ENCODE measurements around the gene MRE11. TPM values are rescaled to one million over a fixed set of nuclear protein-coding genes. Genes with fewer than 3 reads are reported as not detected.

Gene MRE11
- total RNA-seq, 4 donors from 2014 or later = 5.6 to 17.0 (median 9.9) TPM

DNA sequence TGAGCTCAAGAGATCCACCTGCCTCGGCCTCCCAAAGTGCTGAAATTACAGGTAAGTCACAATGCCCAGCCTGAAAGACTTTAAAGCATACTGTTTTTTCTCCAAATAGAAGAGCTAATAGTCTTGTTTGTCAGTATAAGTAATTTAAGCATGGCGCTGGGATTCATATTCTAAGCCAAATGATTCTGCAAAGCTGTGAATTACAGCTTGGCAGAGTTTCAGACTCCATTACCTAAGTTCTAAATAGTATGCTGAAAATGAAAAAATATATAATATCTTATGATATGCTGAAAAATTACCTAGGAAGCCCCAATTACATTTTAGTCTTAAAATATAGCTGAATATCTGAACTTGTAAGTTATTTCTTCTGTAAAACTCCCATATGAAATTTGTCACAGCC, 39.3 kb downstream of the MRE11 start:
- intact Hi-C loops (cut with DNase I; ENCODE audit: low total_unique reads) = no loop called here
- no peak overlapping the region for H3K27ac ChIP-seq
- no peaks in the 10 kb centered on the region for H3K4me1 ChIP-seq
- H3K36me3 ChIP-seq = peaks cover 0 to 13% (median under 1%) of the 10 kb centered on the region in 4 donors
- H3K9me3 ChIP-seq = no peaks in the 10 kb centered on the region
- no peak for DNase-seq
- no peak for TF ChIP-seq EP300 (IDR thresholded peaks at IDR 0.05; ENCODE audit: low read depth)
- TF ChIP-seq POLR2A (IDR thresholded peaks at IDR 0.05) = no peak
- TF ChIP-seq POLR2AphosphoS5 (IDR thresholded peaks at IDR 0.05) = no peak
- TF ChIP-seq, protein P1, sequence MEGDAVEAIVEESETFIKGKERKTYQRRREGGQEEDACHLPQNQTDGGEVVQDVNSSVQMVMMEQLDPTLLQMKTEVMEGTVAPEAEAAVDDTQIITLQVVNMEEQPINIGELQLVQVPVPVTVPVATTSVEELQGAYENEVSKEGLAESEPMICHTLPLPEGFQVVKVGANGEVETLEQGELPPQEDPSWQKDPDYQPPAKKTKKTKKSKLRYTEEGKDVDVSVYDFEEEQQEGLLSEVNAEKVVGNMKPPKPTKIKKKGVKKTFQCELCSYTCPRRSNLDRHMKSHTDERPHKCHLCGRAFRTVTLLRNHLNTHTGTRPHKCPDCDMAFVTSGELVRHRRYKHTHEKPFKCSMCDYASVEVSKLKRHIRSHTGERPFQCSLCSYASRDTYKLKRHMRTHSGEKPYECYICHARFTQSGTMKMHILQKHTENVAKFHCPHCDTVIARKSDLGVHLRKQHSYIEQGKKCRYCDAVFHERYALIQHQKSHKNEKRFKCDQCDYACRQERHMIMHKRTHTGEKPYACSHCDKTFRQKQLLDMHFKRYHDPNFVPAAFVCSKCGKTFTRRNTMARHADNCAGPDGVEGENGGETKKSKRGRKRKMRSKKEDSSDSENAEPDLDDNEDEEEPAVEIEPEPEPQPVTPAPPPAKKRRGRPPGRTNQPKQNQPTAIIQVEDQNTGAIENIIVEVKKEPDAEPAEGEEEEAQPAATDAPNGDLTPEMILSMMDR (IDR thresholded peaks at IDR 0.05) = no peak
- H3K4me3 ChIP-seq = no peak overlapping the region
- no peaks in the 10 kb centered on the region for H3K27me3 ChIP-seq
- WGBS, 2 donors (ENCODE audit: low coverage in 1 of 2) = 98 to 100% methylated on average over 2 of the region's 2 CpGs
- in situ Hi-C loops (cut with MboI; ENCODE audit: low pct_ligation_motif_present in 1 of 4, low pct_unique_long_range_greater_than_20kb in 1 of 4, low sequenced_read_pairs in 3 of 4) = no loop called here

DNA sequence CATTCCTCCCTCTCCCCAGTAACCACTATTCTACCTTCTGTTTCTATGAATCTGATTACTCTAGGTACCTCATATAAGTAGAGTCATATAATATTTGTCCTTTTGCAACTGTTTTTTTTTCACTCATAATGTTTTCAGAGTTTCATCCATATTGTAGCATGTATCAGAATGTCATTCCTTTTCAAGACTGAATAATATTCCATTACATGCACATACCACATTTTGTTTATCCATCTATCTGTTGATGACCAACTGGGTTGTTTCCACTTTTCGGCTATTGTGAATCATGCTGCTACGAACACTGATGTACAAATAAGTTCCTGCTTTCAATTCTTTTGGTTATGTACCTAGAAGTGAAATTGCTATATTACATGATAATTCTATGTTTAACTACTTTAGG, 40.7 kb downstream of the MRE11 start:
- 97 to 100% methylated on average over 2 of the region's 2 CpGs for WGBS, 2 donors (ENCODE audit: low coverage in 1 of 2)
- in situ Hi-C loops (cut with MboI; ENCODE audit: low pct_ligation_motif_present in 1 of 4, low pct_unique_long_range_greater_than_20kb in 1 of 4, low sequenced_read_pairs in 3 of 4) = no loop called here
- H3K4me1 ChIP-seq = no peaks in the 10 kb centered on the region

DNA sequence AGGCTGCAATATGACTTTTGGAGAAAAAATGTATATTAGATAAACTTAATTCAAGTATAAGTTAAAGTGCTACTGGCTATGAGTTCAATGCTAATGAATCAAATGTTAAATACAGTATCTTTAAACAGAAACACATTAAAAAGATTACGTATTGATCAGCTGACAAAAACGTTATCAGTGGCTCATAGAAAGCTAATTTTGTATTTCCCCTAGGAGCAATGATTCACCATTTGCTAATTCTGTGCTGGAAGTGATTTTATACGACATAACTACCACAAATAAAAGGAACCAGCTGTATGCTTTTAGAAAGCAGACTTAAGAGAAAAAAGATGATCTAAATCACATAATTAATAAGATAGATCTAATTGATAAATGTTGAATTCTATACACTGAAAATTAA, 43.6 kb downstream of the MRE11 start:
- 77% methylated on average over 3 of the region's 3 CpGs for WGBS, 2 donors (ENCODE audit: low coverage in 1 of 2)

More for the DNA sequence above, 40.7 kb downstream of the MRE11 start:
- Histone ChIP-seq H3K4me3 (no peak overlapping the region), H3K27ac (no peak overlapping the region), H3K27me3 (no peaks in the 10 kb centered on the region), H3K9me3 (no peaks in the 10 kb centered on the region), H3K36me3 (peaks cover 0 to 7% (median 0%) of the 10 kb centered on the region in 4 donors)
- no peak for TF ChIP-seq EP300 (IDR thresholded peaks at IDR 0.05; ENCODE audit: low read depth)
- TF ChIP-seq, protein P1 (IDR thresholded peaks at IDR 0.05) = no peak
- no peak for TF ChIP-seq POLR2A (IDR thresholded peaks at IDR 0.05)
- TF ChIP-seq POLR2AphosphoS5 (IDR thresholded peaks at IDR 0.05) = no peak
- intact Hi-C loops (cut with DNase I; ENCODE audit: low total_unique reads) = no loop called here
- no peak for DNase-seq

DNA sequence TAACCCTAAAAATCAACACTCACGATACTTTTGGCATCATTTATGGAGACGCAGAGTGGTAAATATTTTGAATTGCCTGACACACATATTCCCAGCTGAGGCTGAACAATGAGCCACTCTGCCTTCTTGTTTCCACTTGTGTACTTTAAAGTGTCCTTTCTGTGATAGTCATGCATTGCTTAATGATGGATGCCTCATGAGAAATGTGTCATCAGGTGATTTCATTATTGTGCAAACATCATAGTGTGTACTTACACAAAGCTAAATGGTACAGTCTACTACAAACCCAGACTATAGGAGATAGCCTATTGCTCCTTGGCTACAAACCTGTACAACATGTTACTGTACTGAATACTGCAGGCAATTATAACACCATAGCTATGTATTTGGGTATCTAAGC, 44.2 kb downstream of the MRE11 start:
- Histone ChIP-seq H3K36me3 (peaks cover 0 to 27% (median 11%) of the 10 kb centered on the region in 4 donors), H3K4me3 (no peak overlapping the region), H3K27me3 (no peaks in the 10 kb centered on the region), H3K9me3 (no peaks in the 10 kb centered on the region), H3K4me1 (no peaks in the 10 kb centered on the region), H3K27ac (no peak overlapping the region)
- in situ Hi-C loops (cut with MboI; ENCODE audit: low pct_ligation_motif_present in 1 of 4, low pct_unique_long_range_greater_than_20kb in 1 of 4, low sequenced_read_pairs in 3 of 4) (no loop called here), intact Hi-C loops (cut with DNase I; ENCODE audit: low total_unique reads) (no loop called here)
- 88 to 89% methylated on average over 2 of the region's 2 CpGs for WGBS, 2 donors (ENCODE audit: low coverage in 1 of 2)
- TF ChIP-seq POLR2A (IDR thresholded peaks at IDR 0.05) (no peak), POLR2AphosphoS5 (IDR thresholded peaks at IDR 0.05) (no peak)
- TF ChIP-seq, protein P1 (IDR thresholded peaks at IDR 0.05) = no peak
- DNase-seq = no peak

More for the DNA sequence above, 43.6 kb downstream of the MRE11 start:
- H3K27me3 ChIP-seq = no peaks in the 10 kb centered on the region
- H3K9me3 ChIP-seq = no peaks in the 10 kb centered on the region
- no peaks in the 10 kb centered on the region for H3K4me1 ChIP-seq
- H3K4me3 ChIP-seq = no peak overlapping the region
- TF ChIP-seq POLR2AphosphoS5 (IDR thresholded peaks at IDR 0.05) (no peak), EP300 (IDR thresholded peaks at IDR 0.05; ENCODE audit: low read depth) (no peak), POLR2A (IDR thresholded peaks at IDR 0.05) (no peak)
- TF ChIP-seq, protein P1 (IDR thresholded peaks at IDR 0.05) = no peak
- H3K36me3 ChIP-seq = peaks cover 0 to 21% (median 9%) of the 10 kb centered on the region in 4 donors
- in situ Hi-C loops (cut with MboI; ENCODE audit: low pct_ligation_motif_present in 1 of 4, low pct_unique_long_range_greater_than_20kb in 1 of 4, low sequenced_read_pairs in 3 of 4) = no loop called here
- intact Hi-C loops (cut with DNase I; ENCODE audit: low total_unique reads) = no loop called here
- no peak overlapping the region for H3K27ac ChIP-seq
- DNase-seq = no peak
